AG09319 (cell line): ENCODE results near the gene HSD11B2.

Experiments used
- DNase-seq: peaks from one replicate; pipeline ENCODE4 v3.0.0-alpha.2; 2010; ENCODE audit warnings: low read depth; ENCODE audit errors: extremely low read depth
- CTCF ChIP-seq: IDR thresholded peaks from 2 replicates; pipeline ENCODE4 v1.5.1; 2011; ENCODE audit warnings: low read depth, mild to moderate bottlenecking, inconsistent platforms, low read length, moderate library complexity

The HSD11B2 gene

DNA sequence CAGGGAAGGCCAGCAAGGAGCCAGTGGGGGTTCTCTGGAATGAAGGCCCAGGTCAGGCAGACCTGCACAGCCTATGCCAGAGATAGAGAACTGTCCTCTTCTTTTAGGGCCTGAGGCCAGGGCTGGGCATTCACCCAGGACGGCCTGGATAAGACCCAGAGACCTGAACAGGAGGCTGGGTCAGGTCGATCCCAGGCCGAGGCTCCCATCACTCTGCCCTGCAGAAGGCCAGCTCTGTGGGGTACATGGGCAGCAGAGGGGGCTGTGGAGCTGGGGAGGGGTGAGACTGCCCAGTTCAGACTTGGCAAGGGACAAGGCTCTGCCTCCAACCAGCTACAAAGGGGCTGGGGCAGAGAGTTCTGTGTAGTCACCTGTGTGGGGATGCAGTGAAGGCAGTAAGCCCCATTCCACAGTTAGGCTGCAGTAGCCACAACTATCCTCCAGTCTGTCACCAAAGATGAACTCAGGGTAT, 14.6 kb downstream of the HSD11B2 start:
- no peak for DNase-seq
- TF ChIP-seq CTCF = no peak; the same call in none of the 2 replicates

- DNase-seq = no peak
- TF ChIP-seq CTCF = no peak; the same call in 1 of the 2 replicates
Measured at GRCh38 chr16:67445913-67446907, 15.3 kb downstream of the HSD11B2 start.

DNA sequence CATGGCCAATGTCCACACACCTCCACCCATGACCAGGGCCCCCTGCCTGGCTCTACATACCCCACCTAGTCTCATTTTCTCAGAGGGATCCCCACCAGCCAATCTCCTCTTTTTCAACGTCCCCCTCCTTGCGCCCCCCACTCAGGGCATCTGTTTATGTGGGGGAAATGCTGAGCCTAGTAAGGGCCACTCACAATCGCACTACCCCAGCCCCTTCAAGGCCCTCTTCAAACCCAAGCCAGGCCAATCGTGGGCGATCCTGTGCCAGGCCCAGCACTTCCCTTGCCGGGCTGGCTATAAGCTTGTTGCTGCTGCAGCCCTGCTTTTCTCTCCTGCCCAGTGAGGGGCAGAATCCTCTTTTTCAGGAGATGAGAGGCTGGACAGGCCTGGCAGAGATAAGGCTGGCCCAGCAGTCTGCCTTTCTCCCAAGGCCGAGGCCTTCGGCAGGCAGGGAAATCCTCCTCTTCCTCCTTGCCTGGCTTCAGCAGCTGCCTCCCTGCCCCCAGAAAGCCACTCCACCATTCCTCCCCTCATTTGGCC, 16.1 kb downstream of the HSD11B2 start:
- DNase-seq = no peak
- TF ChIP-seq CTCF = no peak

GRCh38 chr16:67447508-67448076, 16.7 kb downstream of the HSD11B2 start:
- no peak for DNase-seq
- peak; percentile 57 for TF ChIP-seq CTCF

- no peak for TF ChIP-seq CTCF
Measured at GRCh38 chr16:67448580-67448979, 17.7 kb downstream of the HSD11B2 start.

GRCh38 chr16:67449336-67449735, 18.4 kb downstream of the HSD11B2 start:
- no peak for DNase-seq
- no peak for TF ChIP-seq CTCF

More at GRCh38 chr16:67448580-67448979, 17.7 kb downstream of the HSD11B2 start:
- no peak for DNase-seq

- no peak for TF ChIP-seq CTCF
- DNase-seq = no peak
Measured at GRCh38 chr16:67449739-67450138, 18.8 kb downstream of the HSD11B2 start.
